ENCODE data around the gene C2orf49. TPM values are rescaled to one million over a fixed set of nuclear protein-coding genes. Genes with fewer than 3 reads are reported as not detected.

The C2orf49 gene
- total and polyA plus RNA-seq, 2 donors (not counting 3 experiments of a cell fraction or from before 2014, with no cell fraction given), result 4.6 to 15.0 TPM

- no peak overlapping the region for H3K27ac ChIP-seq (ENCODE audit: insufficient read depth, low read depth, low read length)
- FAIRE-seq (no peak), DNase-seq (ENCODE audit: low read depth, low spot score) (no peak)
- no peak for TF ChIP-seq FOS (IDR thresholded peaks at IDR 0.05; ENCODE audit: borderline replicate concordance, insufficient read depth, low read length)
- TF ChIP-seq GATA2 (IDR thresholded peaks at IDR 0.05; ENCODE audit: insufficient read depth, insufficient read length, low read depth, low read length), result no peak
- no peak for TF ChIP-seq JUN (IDR thresholded peaks at IDR 0.05; ENCODE audit: borderline replicate concordance, insufficient read depth, insufficient read length, low read depth)
- no peak for TF ChIP-seq POLR2AphosphoS5 (IDR thresholded peaks at IDR 0.05; ENCODE audit: insufficient read depth, low read depth, low read length)
- no peaks in the 10 kb centered on the region for H3K4me1 ChIP-seq (ENCODE audit: control insufficient read depth, extremely low read depth, insufficient read depth, low read length)
- no peak overlapping the region for H3K4me3 ChIP-seq (replicated peaks in 1 of 3; ENCODE audit: insufficient read depth in 1 of 3, low read depth in 1 of 3, low read length in 3 of 3)
- peaks cover 30% of the 10 kb centered on the region for H3K79me2 ChIP-seq (ENCODE audit: control insufficient read depth, insufficient read depth, low read length)
- peaks cover 2% of the 10 kb centered on the region for H4K20me1 ChIP-seq (replicated peaks; ENCODE audit: control insufficient read depth, extremely low read depth, insufficient read depth, low read length)
- no peaks in the 10 kb centered on the region for H3K9me3 ChIP-seq (replicated peaks; ENCODE audit: control insufficient read depth, insufficient read depth, low read length)
- intact Hi-C loops (cut with micrococcal nuclease) (no loop called here), dilution Hi-C loops (cut with MboI; ENCODE audit: extremely low pct_ligation_motif_present, low sequenced_read_pairs) (no loop called here)
- H3K36me3 ChIP-seq (ENCODE audit: control insufficient read depth in 2 of 2, extremely low read depth in 1 of 2, insufficient read depth in 2 of 2, low read length in 2 of 2), result peaks cover 10 to 22% of the 10 kb centered on the region in 2 experiments
- BruUV-seq (replicated peaks), result no TSS peak
- POLR2A ChIA-PET, result no interaction called here
- no peaks in the 10 kb centered on the region for H3K27me3 ChIP-seq (ENCODE audit: control insufficient read depth in 2 of 2, insufficient read depth in 2 of 2, low read length in 2 of 2)
- H2AFZ ChIP-seq (ENCODE audit: low read depth, low read length), result no peak overlapping the region
- CTCF ChIA-PET, result interaction anchor here (1.4 kb wide), 1 partner anchor 10 kb away, joined by 4 read pairs; no protein-coding TSS in a partner anchor
- H3K4me2 ChIP-seq (ENCODE audit: insufficient read depth, low read length), result no peak overlapping the region
- no peaks in the 10 kb centered on the region for H3K9me1 ChIP-seq (replicated peaks; ENCODE audit: control insufficient read depth, extremely low read depth, insufficient read depth, low read length)
- no peak overlapping the region for H3K9ac ChIP-seq (replicated peaks; ENCODE audit: extremely low read depth, insufficient read depth, low read length)
Measured at GRCh38 chr2:105298017-105298416, 39.3 kb upstream of the C2orf49 start.

GRCh38 chr2:105299290-105299689 is 38.0 kb upstream of the C2orf49 start:
- BruUV-seq (replicated peaks), result no TSS peak
- Histone ChIP-seq H3K79me2 (ENCODE audit: control insufficient read depth, insufficient read depth, low read length) (peaks cover 40% of the 10 kb centered on the region), H3K4me1 (ENCODE audit: control insufficient read depth, extremely low read depth, insufficient read depth, low read length) (no peaks in the 10 kb centered on the region), H4K20me1 (replicated peaks; ENCODE audit: control insufficient read depth, extremely low read depth, insufficient read depth, low read length) (peaks cover 8% of the 10 kb centered on the region), H3K4me3 (replicated peaks in 1 of 3; ENCODE audit: insufficient read depth in 1 of 3, low read depth in 1 of 3, low read length in 3 of 3) (no peak overlapping the region), H3K27me3 (ENCODE audit: control insufficient read depth in 2 of 2, insufficient read depth in 2 of 2, low read length in 2 of 2) (no peaks in the 10 kb centered on the region), H3K9ac (replicated peaks; ENCODE audit: extremely low read depth, insufficient read depth, low read length) (no peak overlapping the region), H3K27ac (ENCODE audit: insufficient read depth, low read depth, low read length) (no peak overlapping the region), H3K4me2 (ENCODE audit: insufficient read depth, low read length) (no peak overlapping the region), H3K9me3 (replicated peaks; ENCODE audit: control insufficient read depth, insufficient read depth, low read length) (no peaks in the 10 kb centered on the region), H3K9me1 (replicated peaks; ENCODE audit: control insufficient read depth, extremely low read depth, insufficient read depth, low read length) (no peaks in the 10 kb centered on the region), H3K36me3 (ENCODE audit: control insufficient read depth in 2 of 2, extremely low read depth in 1 of 2, insufficient read depth in 2 of 2, low read length in 2 of 2) (peaks cover 7 to 19% of the 10 kb centered on the region in 2 experiments), H2AFZ (ENCODE audit: low read depth, low read length) (no peak overlapping the region)
- CTCF ChIA-PET, result interaction anchor here (0.9 kb wide), 1 partner anchor 32 kb away, joined by 3 read pairs; no protein-coding TSS in a partner anchor
- DNase-seq (ENCODE audit: low read depth, low spot score), result no peak
- dilution Hi-C loops (cut with MboI; ENCODE audit: extremely low pct_ligation_motif_present, low sequenced_read_pairs) (no loop called here), intact Hi-C loops (cut with micrococcal nuclease) (no loop called here)
- TF ChIP-seq POLR2AphosphoS5 (IDR thresholded peaks at IDR 0.05; ENCODE audit: insufficient read depth, low read depth, low read length), result no peak
- no peak for TF ChIP-seq MYC (IDR thresholded peaks at IDR 0.05; ENCODE audit: low read depth, low read length)
- TF ChIP-seq GATA2 (IDR thresholded peaks at IDR 0.05; ENCODE audit: insufficient read depth, insufficient read length, low read depth, low read length), result no peak
- no peak for TF ChIP-seq JUN (IDR thresholded peaks at IDR 0.05; ENCODE audit: borderline replicate concordance, insufficient read depth, insufficient read length, low read depth)
- no peak for TF ChIP-seq POLR2A (IDR thresholded peaks at IDR 0.05; ENCODE audit: low read depth, low read length)
- no peak for TF ChIP-seq EZH2 (IDR thresholded peaks at IDR 0.05; ENCODE audit: borderline replicate concordance, low read depth, low read length, severe bottlenecking)
- no peak for TF ChIP-seq MAX (IDR thresholded peaks at IDR 0.05; ENCODE audit: insufficient read depth, insufficient read length)
- TF ChIP-seq FOS (IDR thresholded peaks at IDR 0.05; ENCODE audit: borderline replicate concordance, insufficient read depth, low read length), result no peak
- no peak for TF ChIP-seq CTCF (IDR thresholded peaks at IDR 0.05; ENCODE audit: extremely low read depth in 1 of 2, insufficient read depth in 1 of 2, low read depth in 1 of 2, low read length in 2 of 2)
- no peak for FAIRE-seq
- POLR2A ChIA-PET, result no interaction called here

Measured in endothelial cell of umbilical vein (primary cell).